H7 (cell line): Measurements from ENCODE around the gene TFAP2B. TPM values are rescaled to one million over a fixed set of nuclear protein-coding genes. Genes with fewer than 3 reads are reported as not detected.
A peak's percentile ranks its signal among the peaks of the same experiment; 100 is the strongest.

Experiments used
- DNase-seq: peaks from one replicate; pipeline ENCODE4 v3.0.0; 2012
- H3K27me3 ChIP-seq: 2 replicates; pipeline ENCODE4 v1.6.0; 2011; ENCODE audit warnings: mild to moderate bottlenecking, low read length; ENCODE audit not compliant: control insufficient read depth, insufficient read depth
- H3K36me3 ChIP-seq: replicated peaks from 2 replicates; pipeline ENCODE4 v1.5.1; 2011; ENCODE audit warnings: low read length; ENCODE audit not compliant: control insufficient read depth, insufficient read depth
- H3K4me3 ChIP-seq: 2 replicates; pipeline ENCODE4 v1.5.1; 2011; ENCODE audit warnings: low read depth, mild to moderate bottlenecking, control low read depth, low read length, moderate library complexity; ENCODE audit not compliant: insufficient read depth
- total RNA-seq: library from RNA; depleted of rRNA; stranded (reverse); fragments of >200 nt; shearing (Covaris generic); gene quantifications from 2 replicates; pipeline ENCODE4 v1.2.3, GENCODE V29; 2014; rRNA removed

TFAP2B gene
- total RNA-seq = not detected in 2 replicates

GRCh38 chr6:50818673-50819072 lies at the start of gene TFAP2B:
Gene TFAP2B, plus strand, starts transcription at chr6:50818871. Its CDS starts 21 bp downstream, at chr6:50818892.
- Histone ChIP-seq H3K36me3 (no peaks in the 10 kb centered on the region), H3K27me3 (peaks cover 97% of the 10 kb centered on the region), H3K4me3 (no peak within 1 kb of the TSS)
- DNase-seq = no peak

- no peak overlapping the region for H3K4me3 ChIP-seq
- DNase-seq = no peak
- H3K36me3 ChIP-seq = no peaks in the 10 kb centered on the region
- no peaks in the 10 kb centered on the region for H3K27me3 ChIP-seq
Observed at GRCh38 chr6:50778696-50779095, 40.0 kb upstream of the TFAP2B start.

GRCh38 chr6:50780382-50780781 lies 38.3 kb upstream of the TFAP2B start:
- Histone ChIP-seq H3K4me3 (no peak overlapping the region), H3K27me3 (no peaks in the 10 kb centered on the region), H3K36me3 (no peaks in the 10 kb centered on the region)
- DNase-seq = no peak

GRCh38 chr6:50785921-50786320 lies 32.8 kb upstream of the TFAP2B start:
- Histone ChIP-seq H3K36me3 (no peaks in the 10 kb centered on the region), H3K27me3 (no peaks in the 10 kb centered on the region), H3K4me3 (no peak overlapping the region)
- no peak for DNase-seq

- peaks cover 1% of the 10 kb centered on the region; the same call in 1 of the 2 replicates for H3K27me3 ChIP-seq
- H3K4me3 ChIP-seq = no peak overlapping the region
- peak; percentile 59 for DNase-seq
- H3K36me3 ChIP-seq = no peaks in the 10 kb centered on the region
Observed at GRCh38 chr6:50791900-50792508, 26.7 kb upstream of the TFAP2B start.

GRCh38 chr6:50792771-50793170 lies 25.9 kb upstream of the TFAP2B start:
- H3K36me3 ChIP-seq = no peaks in the 10 kb centered on the region
- no peak overlapping the region for H3K4me3 ChIP-seq
- no peak for DNase-seq
- H3K27me3 ChIP-seq = peaks cover 1% of the 10 kb centered on the region; the same call in 1 of the 2 replicates

- Histone ChIP-seq H3K4me3 (no peak overlapping the region), H3K27me3 (peaks cover 1% of the 10 kb centered on the region; the same call in 1 of the 2 replicates), H3K36me3 (no peaks in the 10 kb centered on the region)
- DNase-seq = no peak
Observed at GRCh38 chr6:50795574-50795973, 23.1 kb upstream of the TFAP2B start.

GRCh38 chr6:50804283-50804682 lies 14.4 kb upstream of the TFAP2B start:
- Histone ChIP-seq H3K4me3 (no peak overlapping the region), H3K27me3 (no peaks in the 10 kb centered on the region), H3K36me3 (no peaks in the 10 kb centered on the region)
- no peak for DNase-seq

- Histone ChIP-seq H3K4me3 (no peak overlapping the region), H3K27me3 (no peaks in the 10 kb centered on the region), H3K36me3 (no peaks in the 10 kb centered on the region)
- DNase-seq = no peak
Observed at GRCh38 chr6:50807035-50807434, 11.6 kb upstream of the TFAP2B start.

- Histone ChIP-seq H3K27me3 (peaks cover 68% of the 10 kb centered on the region), H3K4me3 (no peak overlapping the region), H3K36me3 (no peaks in the 10 kb centered on the region)
- no peak for DNase-seq
Observed at GRCh38 chr6:50815436-50816114, 3.1 kb upstream of the TFAP2B start.

- Histone ChIP-seq H3K4me3 (no peak overlapping the region), H3K27me3 (peaks cover 74% of the 10 kb centered on the region), H3K36me3 (no peaks in the 10 kb centered on the region)
- DNase-seq = peak; percentile 74
Observed at GRCh38 chr6:50816115-50816675, 2.5 kb upstream of the TFAP2B start.

GRCh38 chr6:50816947-50817645 lies 1.6 kb upstream of the TFAP2B start:
- Histone ChIP-seq H3K36me3 (no peaks in the 10 kb centered on the region), H3K4me3 (no peak overlapping the region), H3K27me3 (peaks cover 83% of the 10 kb centered on the region)
- no peak for DNase-seq

GRCh38 chr6:50817646-50817950 lies 1.1 kb upstream of the TFAP2B start:
- H3K4me3 ChIP-seq = no peak overlapping the region
- H3K36me3 ChIP-seq = no peaks in the 10 kb centered on the region
- H3K27me3 ChIP-seq = peaks cover 88% of the 10 kb centered on the region

GRCh38 chr6:50818020-50818419 lies 651 bp upstream of the TFAP2B start:
- Histone ChIP-seq H3K27me3 (peaks cover 92% of the 10 kb centered on the region), H3K4me3 (no peak overlapping the region), H3K36me3 (no peaks in the 10 kb centered on the region)
- no peak for DNase-seq

More at GRCh38 chr6:50817646-50817950, 1.1 kb upstream of the TFAP2B start:
- DNase-seq = no peak

- peaks cover 97% of the 10 kb centered on the region for H3K27me3 ChIP-seq
- H3K36me3 ChIP-seq = no peaks in the 10 kb centered on the region
- DNase-seq = peak; percentile 77
- H3K4me3 ChIP-seq = no peak overlapping the region
Observed at GRCh38 chr6:50819466-50819903, 814 bp downstream of the TFAP2B start.
